ENCODE data around the gene ISCA1. TPM values are rescaled to one million over a fixed set of nuclear protein-coding genes. Genes with fewer than 3 reads are reported as not detected.

Gene ISCA1
- 10 to 100 TPM in 3 of 4 donors, 1 to 10 TPM in 1; 8.7 to 62.4 (median 42.4) TPM for total RNA-seq

DNA sequence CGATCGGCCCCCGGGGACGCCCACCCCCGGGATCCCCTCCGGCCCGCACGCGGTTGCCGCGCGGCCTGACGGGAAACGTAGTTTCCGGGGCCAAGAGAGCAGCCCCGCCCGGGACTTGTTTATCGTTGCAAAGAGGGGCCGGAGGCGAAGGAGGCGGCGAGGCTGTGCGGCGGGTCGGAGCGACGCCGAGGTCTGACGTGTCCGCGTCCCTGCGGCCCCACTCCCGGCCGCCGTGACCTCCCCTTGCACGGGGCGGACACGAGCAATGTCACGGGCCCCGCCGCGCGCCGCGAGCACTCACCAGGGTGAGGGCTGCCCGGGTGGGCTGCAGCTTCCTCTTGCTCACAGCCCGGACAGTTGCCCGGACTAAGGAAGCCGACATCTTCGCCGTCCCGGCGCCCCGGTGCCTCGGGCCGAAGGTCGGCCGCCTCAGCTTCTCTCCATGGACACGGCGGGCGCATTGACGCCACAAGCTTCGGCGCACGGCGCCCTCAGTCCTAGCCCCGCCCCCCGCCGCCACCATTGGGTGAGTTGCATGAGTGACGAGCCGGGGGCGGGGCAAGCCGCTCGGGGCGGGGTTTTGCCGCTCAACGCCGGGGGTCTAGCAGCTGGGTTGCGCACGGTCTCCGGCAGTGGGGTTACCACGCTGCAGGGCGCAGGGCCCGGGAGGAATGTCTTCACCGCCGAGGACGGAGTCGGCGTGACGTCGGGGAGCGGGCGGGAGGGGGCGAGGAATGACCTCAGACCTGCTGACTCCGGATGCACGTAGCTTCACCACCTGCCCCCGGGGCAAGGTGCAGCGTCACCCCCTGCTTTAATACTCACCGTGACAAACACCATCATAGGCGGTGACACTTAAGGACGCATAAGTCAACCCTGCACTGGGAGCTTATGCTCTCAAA, at the start of gene ISCA1:
Gene ISCA1, minus strand, starts transcription at position 462 of the 902 bp plus-strand sequence. Its CDS starts 80 bp downstream, at position 382.
- no peaks in the 10 kb centered on the region for H3K36me3 ChIP-seq
- H3K4me3 ChIP-seq = peak within 1 kb of the TSS; percentile 71 to 81
- TF ChIP-seq, protein P1, sequence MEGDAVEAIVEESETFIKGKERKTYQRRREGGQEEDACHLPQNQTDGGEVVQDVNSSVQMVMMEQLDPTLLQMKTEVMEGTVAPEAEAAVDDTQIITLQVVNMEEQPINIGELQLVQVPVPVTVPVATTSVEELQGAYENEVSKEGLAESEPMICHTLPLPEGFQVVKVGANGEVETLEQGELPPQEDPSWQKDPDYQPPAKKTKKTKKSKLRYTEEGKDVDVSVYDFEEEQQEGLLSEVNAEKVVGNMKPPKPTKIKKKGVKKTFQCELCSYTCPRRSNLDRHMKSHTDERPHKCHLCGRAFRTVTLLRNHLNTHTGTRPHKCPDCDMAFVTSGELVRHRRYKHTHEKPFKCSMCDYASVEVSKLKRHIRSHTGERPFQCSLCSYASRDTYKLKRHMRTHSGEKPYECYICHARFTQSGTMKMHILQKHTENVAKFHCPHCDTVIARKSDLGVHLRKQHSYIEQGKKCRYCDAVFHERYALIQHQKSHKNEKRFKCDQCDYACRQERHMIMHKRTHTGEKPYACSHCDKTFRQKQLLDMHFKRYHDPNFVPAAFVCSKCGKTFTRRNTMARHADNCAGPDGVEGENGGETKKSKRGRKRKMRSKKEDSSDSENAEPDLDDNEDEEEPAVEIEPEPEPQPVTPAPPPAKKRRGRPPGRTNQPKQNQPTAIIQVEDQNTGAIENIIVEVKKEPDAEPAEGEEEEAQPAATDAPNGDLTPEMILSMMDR (IDR thresholded peaks at IDR 0.05) = no peak
- peak; percentile 85 to 86 for TF ChIP-seq POLR2A (IDR thresholded peaks at IDR 0.05)
- intact Hi-C loops (cut with DNase I; ENCODE audit: low total_unique reads) = no loop called here
- H3K4me1 ChIP-seq = peaks cover 0 to 5% of the 10 kb centered on the region in 2 donors
- DNase-seq = peak; percentile 97
- H3K9me3 ChIP-seq = no peaks in the 10 kb centered on the region
- H3K27me3 ChIP-seq = no peaks in the 10 kb centered on the region
- H3K27ac ChIP-seq = peak within 1 kb of the TSS; percentile 90 to 91

DNA sequence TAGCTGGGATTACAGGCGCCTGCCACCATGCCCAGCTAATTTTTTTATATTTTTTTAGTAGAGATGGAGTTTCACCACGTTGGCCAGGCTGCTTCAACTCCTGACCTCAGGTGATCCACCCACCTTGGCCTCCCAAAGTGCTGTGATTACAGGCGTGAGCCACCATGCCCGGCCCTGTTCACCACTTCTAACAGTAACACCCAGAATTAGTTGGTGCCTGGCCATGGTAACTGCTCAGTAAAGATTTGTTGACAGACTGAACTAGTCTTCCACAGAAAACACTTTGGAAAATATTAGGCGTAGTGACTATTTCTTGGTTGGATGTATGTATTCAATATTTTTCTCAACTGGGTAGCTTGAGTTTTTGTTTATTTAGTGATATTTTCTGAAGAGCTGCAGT, 47.8 kb upstream of the ISCA1 start:
- Histone ChIP-seq H3K9me3 (no peaks in the 10 kb centered on the region), H3K4me3 (no peak overlapping the region), H3K27ac (no peak overlapping the region), H3K36me3 (no peaks in the 10 kb centered on the region), H3K4me1 (no peaks in the 10 kb centered on the region), H3K27me3 (no peaks in the 10 kb centered on the region)
- intact Hi-C loops (cut with DNase I; ENCODE audit: low total_unique reads) = no loop called here
- TF ChIP-seq, protein P1 (IDR thresholded peaks at IDR 0.05) = no peak
- TF ChIP-seq POLR2A (IDR thresholded peaks at IDR 0.05) = no peak
- no peak for DNase-seq

DNA sequence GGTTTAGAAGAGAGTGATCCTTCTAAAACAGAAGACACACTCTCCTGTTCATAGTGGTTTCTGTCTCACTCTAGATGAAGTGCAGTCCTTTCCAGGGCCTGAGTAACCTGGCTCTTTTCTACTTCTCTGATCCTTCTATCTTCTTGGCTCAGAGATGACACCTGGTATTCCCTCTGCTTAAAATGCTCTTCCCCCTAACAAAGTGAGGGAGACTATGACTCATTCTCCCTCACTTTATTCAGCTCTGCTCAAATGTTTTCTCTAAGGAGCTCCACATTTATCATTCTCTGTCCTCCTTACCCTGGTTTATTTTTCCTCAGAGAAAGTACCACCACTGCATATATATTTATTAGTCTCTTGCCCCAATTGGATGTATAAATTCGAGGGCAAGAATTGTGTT, 47.3 kb upstream of the ISCA1 start:
- no peak overlapping the region for H3K27ac ChIP-seq
- H3K9me3 ChIP-seq = no peaks in the 10 kb centered on the region
- no peaks in the 10 kb centered on the region for H3K4me1 ChIP-seq
- H3K36me3 ChIP-seq = no peaks in the 10 kb centered on the region
- TF ChIP-seq, protein P1 (IDR thresholded peaks at IDR 0.05) = no peak
- no peak for TF ChIP-seq POLR2A (IDR thresholded peaks at IDR 0.05)
- H3K27me3 ChIP-seq = no peaks in the 10 kb centered on the region
- no peak for DNase-seq
- intact Hi-C loops (cut with DNase I; ENCODE audit: low total_unique reads) = no loop called here
- H3K4me3 ChIP-seq = no peak overlapping the region

DNA sequence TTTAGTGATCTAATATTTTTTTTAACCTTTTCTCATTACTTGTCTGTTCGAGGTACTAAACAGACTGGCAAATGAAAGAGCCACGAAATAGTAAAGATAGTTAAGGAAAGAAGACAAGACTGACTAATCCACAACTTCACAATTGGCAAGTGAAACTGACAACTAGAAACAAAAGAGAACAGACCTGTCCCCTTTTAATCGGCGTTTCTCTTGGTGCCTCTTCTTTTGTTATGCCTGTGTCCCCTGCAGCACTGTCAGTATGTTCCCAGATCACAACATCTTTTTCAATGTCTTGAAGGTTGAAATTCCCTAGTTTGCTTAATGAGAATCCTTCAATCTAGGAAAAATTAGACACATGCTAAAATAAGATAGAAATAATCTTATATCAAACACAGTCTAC, 45.8 kb upstream of the ISCA1 start:
- no peaks in the 10 kb centered on the region for H3K4me1 ChIP-seq
- intact Hi-C loops (cut with DNase I; ENCODE audit: low total_unique reads) = no loop called here
- no peak overlapping the region for H3K27ac ChIP-seq
- DNase-seq = no peak
- H3K36me3 ChIP-seq = no peaks in the 10 kb centered on the region
- TF ChIP-seq POLR2A (IDR thresholded peaks at IDR 0.05) = no peak
- TF ChIP-seq, protein P1 (IDR thresholded peaks at IDR 0.05) = no peak
- H3K4me3 ChIP-seq = no peak overlapping the region
- no peaks in the 10 kb centered on the region for H3K9me3 ChIP-seq
- no peaks in the 10 kb centered on the region for H3K27me3 ChIP-seq

DNA sequence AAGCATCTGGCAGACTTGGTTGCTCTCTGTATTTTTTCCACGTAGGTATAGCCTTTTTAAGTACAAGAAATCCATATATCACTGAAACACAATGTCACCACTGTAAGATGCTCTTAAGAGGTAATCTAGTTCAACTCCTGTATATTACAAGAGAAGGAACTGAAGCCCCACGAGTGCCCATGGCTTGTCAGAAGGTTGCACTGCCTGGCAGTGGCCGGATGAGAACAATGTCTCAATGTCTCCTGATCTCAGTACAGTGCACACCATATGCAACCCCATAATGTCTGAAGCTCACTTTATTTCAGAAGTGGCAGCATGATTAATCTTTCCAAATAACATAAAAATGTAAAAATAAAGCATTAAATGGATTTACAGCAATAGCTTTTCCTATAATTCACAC, 44.2 kb upstream of the ISCA1 start:
- no peak overlapping the region for H3K27ac ChIP-seq
- H3K36me3 ChIP-seq = no peaks in the 10 kb centered on the region
- TF ChIP-seq POLR2A (IDR thresholded peaks at IDR 0.05) = no peak
- TF ChIP-seq, protein P1 (IDR thresholded peaks at IDR 0.05) = no peak
- DNase-seq = no peak
- H3K4me3 ChIP-seq = no peak overlapping the region
- no peaks in the 10 kb centered on the region for H3K9me3 ChIP-seq
- H3K4me1 ChIP-seq = no peaks in the 10 kb centered on the region
- H3K27me3 ChIP-seq = no peaks in the 10 kb centered on the region
- intact Hi-C loops (cut with DNase I; ENCODE audit: low total_unique reads) = no loop called here

Data from uterus (tissue), 4 donors.